Immature natural killer cell (primary cell): ENCODE data around the gene MZT2B. TPM values are rescaled to one million over a fixed set of nuclear protein-coding genes. Genes with fewer than 3 reads are reported as not detected.
"Not testable (repeated sequence)": the region's sequence is repeated elsewhere in the genome, so short reads cannot be mapped to it uniquely, and the experiment has no call there.

Source experiments
- DNase-seq, 3 donors: peaks; one replicate each; pipeline ENCODE4 v3.0.0; 2022; ENCODE audit warnings: mixed read lengths in 1 of 3
- H3K27ac Mint-ChIP-seq, 6 donors: one replicate each; pipeline ENCODE4 v1.8.0; 2020; ENCODE audit warnings: mixed read lengths in 6 of 6, mild to moderate bottlenecking in 5 of 6, inconsistent platforms in 4 of 6, moderate library complexity in 3 of 6
- H3K27me3 Mint-ChIP-seq, 3 donors: one replicate each; pipeline ENCODE4 v1.8.0; 2020 to 2021; ENCODE audit warnings: low read depth in 3 of 3, mild to moderate bottlenecking in 3 of 3, mixed read lengths in 3 of 3, moderate library complexity in 3 of 3, inconsistent platforms in 1 of 3
- H3K36me3 Mint-ChIP-seq, 3 donors: one replicate each; pipeline ENCODE4 v1.8.0; 2020; ENCODE audit warnings: mixed read lengths in 3 of 3, inconsistent platforms in 2 of 3, mild to moderate bottlenecking in 2 of 3
- H3K4me1 Mint-ChIP-seq, 2 donors: one replicate each; pipeline ENCODE4 v1.8.0; 2020; ENCODE audit warnings: inconsistent platforms in 2 of 2, mild to moderate bottlenecking in 2 of 2, mixed read lengths in 2 of 2, moderate library complexity in 1 of 2
- H3K4me3 Mint-ChIP-seq, 5 donors: one replicate each; pipeline ENCODE4 v1.8.0; 2020; ENCODE audit warnings: mild to moderate bottlenecking in 5 of 5, mixed read lengths in 5 of 5, inconsistent platforms in 3 of 5, moderate library complexity in 3 of 5
- H3K9me3 Mint-ChIP-seq, 6 donors: one replicate each; pipeline ENCODE4 v1.8.0; 2020; ENCODE audit warnings: mild to moderate bottlenecking in 6 of 6, mixed read lengths in 6 of 6, inconsistent platforms in 4 of 6, moderate library complexity in 3 of 6
- polyA plus RNA-seq, 3 donors: library from polyadenylated mRNA; unstranded; fragments of 300-500 nt; fragmentation: Illumina TruSeq; gene quantifications; one replicate each; pipeline ENCODE4 v1.2.3, GENCODE V29; 2021

Gene MZT2B
- polyA plus RNA-seq, 3 donors from 2014 or later, result 183 to 199 (median 189) TPM

- Mint-ChIP-seq H3K4me3 (peak within 1 kb of the TSS; percentile 85 to 92 (median 89)), H3K36me3 (no peaks in the 10 kb centered on the region), H3K27ac (peak within 1 kb of the TSS; percentile 85 to 97 (median 92)), H3K4me1 (peaks cover 25 to 33% of the 10 kb centered on the region in 2 donors), H3K9me3 (no peaks in the 10 kb centered on the region), H3K27me3 (peaks cover 4 to 10% (median 5%) of the 10 kb centered on the region in 3 donors)
- DNase-seq, result peak; percentile 97
Measured at GRCh38 chr2:130181325-130181879, 660 bp upstream of the MZT2B start, which contains the start of gene SMPD4. Gene SMPD4 (minus strand): TSS chr2:130181602. CDS start chr2:130176592, 5,010 bp downstream.

- not testable (repeated sequence) for H3K36me3 Mint-ChIP-seq, DNase-seq, H3K9me3 Mint-ChIP-seq
- H3K4me1 Mint-ChIP-seq, result peaks cover 21 to 30% of the 10 kb centered on the region in 2 donors
- H3K4me3 Mint-ChIP-seq, result peak overlapping the region; percentile 60 to 79 (median 72)
- peak overlapping the region in 5 of 6 donors; percentile 43 to 60 (median 50) for H3K27ac Mint-ChIP-seq
- H3K27me3 Mint-ChIP-seq, result peaks cover 4 to 10% (median 5%) of the 10 kb centered on the region in 3 donors
Measured at GRCh38 chr2:130182826-130183511, 907 bp downstream of the MZT2B start.

- H3K27ac Mint-ChIP-seq, result peak overlapping the region in 3 of 6 donors; percentile 43 to 76 (median 60)
- peak overlapping the region; percentile 60 to 79 (median 72) for H3K4me3 Mint-ChIP-seq
- H3K36me3 Mint-ChIP-seq, result no peaks in the 10 kb centered on the region
- no peak for DNase-seq
- peaks cover 4 to 10% (median 5%) of the 10 kb centered on the region in 3 donors for H3K27me3 Mint-ChIP-seq
- H3K9me3 Mint-ChIP-seq, result no peaks in the 10 kb centered on the region
- H3K4me1 Mint-ChIP-seq, result peaks cover 19 to 28% of the 10 kb centered on the region in 2 donors
Measured at GRCh38 chr2:130183512-130184373, 1.7 kb downstream of the MZT2B start.

GRCh38 chr2:130185436-130185835, 3.4 kb downstream of the MZT2B start:
- peaks cover 19 to 28% of the 10 kb centered on the region in 2 donors for H3K4me1 Mint-ChIP-seq
- peak overlapping the region in 2 of 5 donors; percentile 4 to 6 for H3K4me3 Mint-ChIP-seq
- peaks cover 4 to 10% (median 5%) of the 10 kb centered on the region in 3 donors for H3K27me3 Mint-ChIP-seq
- H3K27ac Mint-ChIP-seq, result peak overlapping the region in 1 of 6 donors; percentile 63
- H3K36me3 Mint-ChIP-seq, result no peaks in the 10 kb centered on the region
- no peak for DNase-seq
- no peaks in the 10 kb centered on the region for H3K9me3 Mint-ChIP-seq

- Mint-ChIP-seq H3K27ac (peak overlapping the region in 1 of 6 donors; percentile 63), H3K36me3 (no peaks in the 10 kb centered on the region), H3K4me3 (peak overlapping the region in 2 of 5 donors; percentile 4 to 6), H3K9me3 (no peaks in the 10 kb centered on the region), H3K27me3 (peaks cover 4 to 8% (median 5%) of the 10 kb centered on the region in 3 donors), H3K4me1 (peaks cover 14 to 25% of the 10 kb centered on the region in 2 donors)
- no peak for DNase-seq
Measured at GRCh38 chr2:130185896-130186295, 3.8 kb downstream of the MZT2B start.

- Mint-ChIP-seq H3K9me3 (no peaks in the 10 kb centered on the region), H3K4me3 (no peak overlapping the region), H3K27ac (no peak overlapping the region)
Measured at GRCh38 chr2:130186391-130186790, 4.3 kb downstream of the MZT2B start.

GRCh38 chr2:130187268-130187667, 5.2 kb downstream of the MZT2B start:
- H3K4me3 Mint-ChIP-seq, result no peak overlapping the region
- no peaks in the 10 kb centered on the region for H3K27me3 Mint-ChIP-seq
- H3K4me1 Mint-ChIP-seq, result peaks cover 13 to 21% of the 10 kb centered on the region in 2 donors
- no peak overlapping the region for H3K27ac Mint-ChIP-seq
- DNase-seq, result no peak
- peaks cover 0 to 7% (median 4%) of the 10 kb centered on the region in 3 donors for H3K36me3 Mint-ChIP-seq
- H3K9me3 Mint-ChIP-seq, result no peaks in the 10 kb centered on the region

More at GRCh38 chr2:130186391-130186790, 4.3 kb downstream of the MZT2B start:
- peaks cover 11 to 23% of the 10 kb centered on the region in 2 donors for H3K4me1 Mint-ChIP-seq
- peaks cover 0 to 3% (median 2%) of the 10 kb centered on the region in 3 donors for H3K36me3 Mint-ChIP-seq
- peaks cover 2 to 6% (median 5%) of the 10 kb centered on the region in 3 donors for H3K27me3 Mint-ChIP-seq
- no peak for DNase-seq

- H3K4me3 Mint-ChIP-seq, H3K27me3 Mint-ChIP-seq, H3K9me3 Mint-ChIP-seq, DNase-seq, H3K36me3 Mint-ChIP-seq, H3K27ac Mint-ChIP-seq: not testable (repeated sequence)
- peaks cover 16 to 21% of the 10 kb centered on the region in 2 donors for H3K4me1 Mint-ChIP-seq
Measured at GRCh38 chr2:130187859-130188792, 6.1 kb downstream of the MZT2B start.

GRCh38 chr2:130188958-130189357, 6.9 kb downstream of the MZT2B start:
- H3K36me3 Mint-ChIP-seq, DNase-seq, H3K4me3 Mint-ChIP-seq, H3K27me3 Mint-ChIP-seq, H3K9me3 Mint-ChIP-seq, H3K27ac Mint-ChIP-seq: not testable (repeated sequence)
- H3K4me1 Mint-ChIP-seq, result peaks cover 8 to 13% of the 10 kb centered on the region in 2 donors

GRCh38 chr2:130190237-130190636, 8.2 kb downstream of the MZT2B start:
- no peaks in the 10 kb centered on the region for H3K9me3 Mint-ChIP-seq
- no peak overlapping the region for H3K27ac Mint-ChIP-seq
- peaks cover 0 to 7% (median 4%) of the 10 kb centered on the region in 3 donors for H3K36me3 Mint-ChIP-seq
- H3K4me3 Mint-ChIP-seq, result no peak overlapping the region
- H3K27me3 Mint-ChIP-seq, result no peaks in the 10 kb centered on the region
- peaks cover 6 to 8% of the 10 kb centered on the region in 2 donors for H3K4me1 Mint-ChIP-seq
- no peak for DNase-seq

GRCh38 chr2:130191319-130191718, 9.3 kb downstream of the MZT2B start:
- not testable (repeated sequence) for H3K4me3 Mint-ChIP-seq, H3K9me3 Mint-ChIP-seq, H3K27me3 Mint-ChIP-seq, H3K4me1 Mint-ChIP-seq, H3K36me3 Mint-ChIP-seq, DNase-seq
- H3K27ac Mint-ChIP-seq, result peak overlapping the region in 2 of 6 donors; percentile 34 to 51

- H3K27ac Mint-ChIP-seq, result peak overlapping the region in 1 of 6 donors; percentile 22
- DNase-seq, H3K9me3 Mint-ChIP-seq, H3K4me1 Mint-ChIP-seq, H3K4me3 Mint-ChIP-seq, H3K27me3 Mint-ChIP-seq, H3K36me3 Mint-ChIP-seq: not testable (repeated sequence)
Measured at GRCh38 chr2:130192451-130192850, 10.4 kb downstream of the MZT2B start.

GRCh38 chr2:130193824-130194223, 11.8 kb downstream of the MZT2B start:
- H3K9me3 Mint-ChIP-seq, H3K4me3 Mint-ChIP-seq, H3K27me3 Mint-ChIP-seq, H3K27ac Mint-ChIP-seq, DNase-seq, H3K4me1 Mint-ChIP-seq, H3K36me3 Mint-ChIP-seq: not testable (repeated sequence)
